GM12891 (cell line): ENCODE measurements around the gene KIFC3.

Experiments
- POLR2A ChIP-seq: IDR thresholded peaks from 2 replicates; pipeline ENCODE4 v1.6.1; 2011; ENCODE audit warnings: low read depth, low read length, control low read depth
- SPI1 ChIP-seq: IDR thresholded peaks from 2 replicates; pipeline ENCODE4 v1.6.1; 2011; ENCODE audit warnings: low read depth, low read length, control low read depth
- TAF1 ChIP-seq: IDR thresholded peaks from 2 replicates; pipeline ENCODE4 v1.6.1; 2011; ENCODE audit warnings: low read depth, low read length, control low read depth

DNA sequence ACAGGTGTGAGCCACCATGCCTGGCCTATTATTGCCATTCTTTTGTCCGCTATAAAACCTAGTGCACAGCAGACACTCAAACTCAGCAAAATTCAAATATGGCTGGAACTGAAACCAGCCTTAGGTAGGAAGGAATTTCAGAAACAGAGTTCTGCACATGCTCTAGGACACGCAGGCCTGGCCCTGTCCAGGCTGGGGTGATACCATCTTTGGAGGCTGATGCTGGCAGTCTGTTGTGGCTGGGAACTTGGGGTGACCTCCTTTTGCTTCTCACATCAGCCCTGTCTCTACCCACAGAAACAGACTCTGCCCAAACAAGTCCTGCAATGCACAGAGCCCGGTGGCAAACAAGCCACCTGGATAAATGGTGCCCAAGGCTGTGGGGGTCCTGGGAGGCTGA is 12.6 kb upstream of the KIFC3 start:
- TF ChIP-seq POLR2A (no peak), TAF1 (no peak), SPI1 (no peak)
